ENCODE data around the gene UBFD1. TPM values are rescaled to one million over a fixed set of nuclear protein-coding genes. Genes with fewer than 3 reads are reported as not detected.

UBFD1 gene
- polyA plus RNA-seq, 2 of the 4 experiments (the other 2 are of a cell fraction): 60.0 to 78.0 TPM

DNA sequence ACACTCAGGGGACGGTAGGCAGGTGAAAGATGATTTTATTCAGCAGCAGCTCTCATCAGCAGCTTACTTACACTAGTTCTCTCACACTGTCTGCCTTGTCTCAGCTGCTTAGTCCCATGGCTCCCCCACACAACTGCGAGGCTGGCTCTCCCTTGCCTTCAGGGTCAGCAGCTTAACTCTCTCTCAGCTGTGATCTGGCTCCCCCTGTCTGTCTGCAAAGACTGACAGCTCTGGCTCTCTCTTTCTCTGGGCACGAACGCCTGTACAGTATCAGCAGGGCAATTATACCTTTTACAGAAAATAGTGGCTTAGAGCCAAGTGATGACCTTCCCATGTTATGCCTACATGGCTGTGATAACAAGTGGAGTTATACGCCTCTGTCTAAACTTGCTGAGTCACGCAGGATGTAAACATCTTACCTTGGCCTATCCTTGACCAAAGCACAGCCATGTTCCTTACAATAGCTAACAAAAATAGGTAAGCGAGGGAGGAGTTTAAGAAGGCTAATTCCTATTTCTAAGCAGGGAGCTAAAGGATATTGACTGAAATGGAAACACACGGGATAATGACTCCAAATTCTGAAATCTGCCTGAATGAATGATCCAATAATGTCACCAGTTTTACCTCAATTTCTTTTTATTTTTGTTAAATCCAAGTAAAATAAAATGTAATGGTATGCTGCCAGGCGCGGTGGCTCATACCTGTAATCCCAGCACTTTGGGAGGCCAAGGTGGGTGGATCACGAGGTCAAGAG lies 39.7 kb downstream of the UBFD1 start (continued):
- TF ChIP-seq, protein P1, sequence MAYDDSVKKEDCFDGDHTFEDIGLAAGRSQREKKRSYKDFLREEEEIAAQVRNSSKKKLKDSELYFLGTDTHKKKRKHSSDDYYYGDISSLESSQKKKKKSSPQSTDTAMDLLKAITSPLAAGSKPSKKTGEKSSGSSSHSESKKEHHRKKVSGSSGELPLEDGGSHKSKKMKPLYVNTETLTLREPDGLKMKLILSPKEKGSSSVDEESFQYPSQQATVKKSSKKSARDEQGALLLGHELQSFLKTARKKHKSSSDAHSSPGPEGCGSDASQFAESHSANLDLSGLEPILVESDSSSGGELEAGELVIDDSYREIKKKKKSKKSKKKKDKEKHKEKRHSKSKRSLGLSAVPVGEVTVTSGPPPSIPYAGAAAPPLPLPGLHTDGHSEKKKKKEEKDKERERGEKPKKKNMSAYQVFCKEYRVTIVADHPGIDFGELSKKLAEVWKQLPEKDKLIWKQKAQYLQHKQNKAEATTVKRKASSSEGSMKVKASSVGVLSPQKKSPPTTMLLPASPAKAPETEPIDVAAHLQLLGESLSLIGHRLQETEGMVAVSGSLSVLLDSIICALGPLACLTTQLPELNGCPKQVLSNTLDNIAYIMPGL (CRISPR knock-in tag; IDR thresholded peaks at IDR 0.05; ENCODE audit: borderline replicate concordance): peak; percentile 72; the same call in 1 of the 2 replicates
- TF ChIP-seq CBX2 (IDR thresholded peaks at IDR 0.05; ENCODE audit: borderline replicate concordance, low read depth): no peak
- TF ChIP-seq HEYL (CRISPR knock-in tag; IDR thresholded peaks at IDR 0.05): peak; percentile 97
- no peak for TF ChIP-seq CHD2 (IDR thresholded peaks at IDR 0.05; ENCODE audit: low read length, partially characterized antibody)
- TF ChIP-seq JUN (IDR thresholded peaks at IDR 0.05): no peak
- TF ChIP-seq HOXA7 (CRISPR knock-in tag; IDR thresholded peaks at IDR 0.05): 0 out of 2 replicates have a peak, but pooled peaks have one; percentile 70
- TF ChIP-seq EHF (CRISPR knock-in tag; IDR thresholded peaks at IDR 0.05): peak; percentile 97
- peak; percentile 98 for TF ChIP-seq HOXB13 (CRISPR knock-in tag; IDR thresholded peaks at IDR 0.05; ENCODE audit: low read depth)
- TF ChIP-seq KDM1A (IDR thresholded peaks at IDR 0.05; ENCODE audit: low read depth): no peak
- peak; percentile 93 for TF ChIP-seq HOXB5 (CRISPR knock-in tag; IDR thresholded peaks at IDR 0.05)
- peak in 1 of 2 experiments; percentile 48; a peak in 2 of 5 replicates for TF ChIP-seq RAD21 (conservative IDR thresholded peaks at IDR 0.05 in 1 of 2, IDR thresholded peaks at IDR 0.05 in 1 of 2)
- TF ChIP-seq, protein P2, sequence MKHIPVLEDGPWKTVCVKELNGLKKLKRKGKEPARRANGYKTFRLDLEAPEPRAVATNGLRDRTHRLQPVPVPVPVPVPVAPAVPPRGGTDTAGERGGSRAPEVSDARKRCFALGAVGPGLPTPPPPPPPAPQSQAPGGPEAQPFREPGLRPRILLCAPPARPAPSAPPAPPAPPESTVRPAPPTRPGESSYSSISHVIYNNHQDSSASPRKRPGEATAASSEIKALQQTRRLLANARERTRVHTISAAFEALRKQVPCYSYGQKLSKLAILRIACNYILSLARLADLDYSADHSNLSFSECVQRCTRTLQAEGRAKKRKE (CRISPR knock-in tag; IDR thresholded peaks at IDR 0.05; ENCODE audit: low read depth): peak; percentile 98
- no peak for TF ChIP-seq RNF2 (IDR thresholded peaks at IDR 0.05; ENCODE audit: borderline replicate concordance, low read depth)
- TF ChIP-seq RARB (CRISPR knock-in tag; IDR thresholded peaks at IDR 0.05): peak; percentile 79; the same call in 1 of the 2 replicates
- peak; percentile 91 for TF ChIP-seq ZNF302 (CRISPR knock-in tag; IDR thresholded peaks at IDR 0.05)
- TF ChIP-seq FOXS1 (CRISPR knock-in tag; IDR thresholded peaks at IDR 0.05): peak; percentile 95
- TF ChIP-seq FOSB (CRISPR knock-in tag; IDR thresholded peaks at IDR 0.05): 0 out of 2 replicates have a peak, but pooled peaks have one; percentile 52

DNA sequence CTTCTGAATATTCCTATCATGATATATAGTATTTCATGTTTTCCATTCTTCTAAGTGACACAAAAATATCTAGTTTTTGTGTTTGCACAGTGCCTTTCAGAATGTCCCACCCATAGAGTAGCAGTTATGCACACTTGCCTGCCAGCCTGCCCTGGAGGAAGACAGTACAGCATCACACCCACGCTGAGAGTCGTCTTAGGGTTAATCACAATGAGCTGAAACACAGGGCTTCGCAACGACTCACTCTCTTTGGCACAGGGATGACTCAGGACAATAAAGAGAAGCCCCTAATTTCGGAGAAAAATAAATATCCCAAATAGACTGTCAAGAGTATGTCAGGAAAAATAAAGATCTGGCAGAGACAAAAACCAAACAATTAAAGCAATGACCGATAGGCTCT lies 50.2 kb downstream of the UBFD1 start:
- ATAC-seq: no peak; a peak in 1 of 6 replicates
- H3K4me3 ChIP-seq: no peak overlapping the region
- H3K9me3 ChIP-seq: no peaks in the 10 kb centered on the region
- CTCF ChIA-PET: interaction anchor here (2.7 kb wide), 1 partner anchor 11 kb away, joined by 10 read pairs; the partner anchor contains the start of gene NDUFAB1
- peaks cover 12% of the 10 kb centered on the region; the same call in 1 of the 3 replicates for H3K4me1 ChIP-seq
- POLR2A ChIA-PET: no interaction called here
- WGBS (ENCODE audit: missing lambda C conversion rate): 48% methylated on average over 6 of the region's 6 CpGs
- peak overlapping the region in 1 of 2 experiments; percentile 13; a peak in 2 of 6 replicates for H3K27ac ChIP-seq
- 0 out of 3 replicates have a peak overlapping the region, but pooled peaks have one; percentile 29 for H3K4me2 ChIP-seq
- TF ChIP-seq TFCP2L1 (CRISPR knock-in tag; IDR thresholded peaks at IDR 0.05) (no peak), NFE2L2 (conservative IDR thresholded peaks at IDR 0.05; ENCODE audit: low read length) (no peak), FOXS1 (CRISPR knock-in tag; IDR thresholded peaks at IDR 0.05) (no peak), BHLHE40 (IDR thresholded peaks at IDR 0.05; ENCODE audit: low read depth, low read length) (no peak), CHD2 (IDR thresholded peaks at IDR 0.05; ENCODE audit: low read length, partially characterized antibody) (no peak), JUNB (IDR thresholded peaks at IDR 0.05) (no peak), MAFK (IDR thresholded peaks at IDR 0.05; ENCODE audit: partially characterized antibody) (no peak), CBX8 (IDR thresholded peaks at IDR 0.05) (no peak)
- TF ChIP-seq, protein P3, sequence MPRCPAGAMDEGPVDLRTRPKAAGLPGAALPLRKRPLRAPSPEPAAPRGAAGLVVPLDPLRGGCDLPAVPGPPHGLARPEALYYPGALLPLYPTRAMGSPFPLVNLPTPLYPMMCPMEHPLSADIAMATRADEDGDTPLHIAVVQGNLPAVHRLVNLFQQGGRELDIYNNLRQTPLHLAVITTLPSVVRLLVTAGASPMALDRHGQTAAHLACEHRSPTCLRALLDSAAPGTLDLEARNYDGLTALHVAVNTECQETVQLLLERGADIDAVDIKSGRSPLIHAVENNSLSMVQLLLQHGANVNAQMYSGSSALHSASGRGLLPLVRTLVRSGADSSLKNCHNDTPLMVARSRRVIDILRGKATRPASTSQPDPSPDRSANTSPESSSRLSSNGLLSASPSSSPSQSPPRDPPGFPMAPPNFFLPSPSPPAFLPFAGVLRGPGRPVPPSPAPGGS (IDR thresholded peaks at IDR 0.05): no peak
- TF ChIP-seq, protein P4, sequence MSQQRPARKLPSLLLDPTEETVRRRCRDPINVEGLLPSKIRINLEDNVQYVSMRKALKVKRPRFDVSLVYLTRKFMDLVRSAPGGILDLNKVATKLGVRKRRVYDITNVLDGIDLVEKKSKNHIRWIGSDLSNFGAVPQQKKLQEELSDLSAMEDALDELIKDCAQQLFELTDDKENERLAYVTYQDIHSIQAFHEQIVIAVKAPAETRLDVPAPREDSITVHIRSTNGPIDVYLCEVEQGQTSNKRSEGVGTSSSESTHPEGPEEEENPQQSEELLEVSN (IDR thresholded peaks at IDR 0.05; ENCODE audit: borderline replicate concordance, low read depth): no peak
- no peak for FAIRE-seq
- no peak for DNase-seq (ENCODE audit: low read depth in 1 of 2, low spot score in 1 of 2)

Measured in A549 (cell line).